Measurements from ENCODE around the gene SUN5. TPM values are rescaled to one million over a fixed set of nuclear protein-coding genes. Genes with fewer than 3 reads are reported as not detected.

SUN5 gene
- total RNA-seq, 1 experiment from 2014 or later = not detected

DNA sequence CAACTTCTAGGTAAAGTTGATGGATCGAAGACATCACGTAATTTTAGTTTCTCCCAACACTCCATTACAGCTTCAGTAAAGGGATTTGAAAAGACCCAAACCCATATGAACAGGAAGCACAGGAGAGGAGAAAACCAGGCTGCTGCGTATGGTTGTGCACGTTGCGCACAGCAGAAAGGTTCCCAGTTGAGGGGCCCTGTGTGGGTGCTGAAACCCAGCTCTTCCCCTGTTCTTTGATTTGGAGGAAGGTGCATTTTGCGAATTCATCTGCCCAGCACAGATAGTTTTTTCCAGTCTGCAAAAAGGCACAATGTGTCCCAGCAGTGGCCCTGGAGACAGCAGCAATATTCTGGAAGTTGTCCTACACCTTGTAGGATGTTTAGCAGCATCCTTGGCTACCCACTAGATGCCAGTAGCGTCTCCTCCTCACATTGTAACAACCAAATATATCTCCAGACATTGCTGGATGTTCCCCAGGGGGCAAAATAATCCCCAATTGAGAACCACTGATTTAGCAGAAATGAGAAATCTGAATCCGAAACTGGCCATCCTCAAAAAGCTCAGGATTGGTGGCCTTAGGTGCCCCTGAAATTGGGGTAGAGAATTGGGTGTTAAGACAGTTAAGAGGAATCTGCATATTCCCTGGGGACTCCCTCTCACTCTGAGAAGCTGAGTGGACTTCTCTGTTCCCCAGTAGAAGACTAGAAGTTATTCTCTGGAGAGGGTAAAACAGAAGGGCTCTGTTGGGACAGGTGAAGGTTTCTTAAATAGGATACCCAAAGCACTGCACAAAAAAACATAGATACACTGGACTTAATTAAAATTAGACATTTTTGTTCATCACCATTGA, 12.2 kb downstream of the SUN5 start:
- POLR2A ChIA-PET = no interaction called here
- CTCF ChIA-PET = no interaction called here

DNA sequence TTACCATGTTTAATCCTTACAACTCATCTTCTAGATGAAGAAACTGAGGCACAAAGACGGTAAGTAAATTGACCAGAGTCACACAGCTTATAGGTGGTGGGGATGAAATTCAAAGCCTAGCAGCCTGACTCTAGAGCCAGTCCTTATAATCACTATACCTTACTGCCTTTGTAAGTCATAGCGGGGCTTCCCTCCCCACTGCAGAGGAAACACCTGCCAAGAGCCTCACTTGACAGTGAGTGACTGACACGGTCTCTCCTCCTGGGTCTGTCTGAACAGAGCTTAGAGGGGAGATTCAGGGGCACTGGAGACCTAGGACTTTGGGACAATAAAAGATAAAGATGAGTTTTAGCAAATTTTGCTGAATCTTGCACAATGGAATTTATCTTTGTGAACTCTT, 12.8 kb downstream of the SUN5 start:
- intact Hi-C loops (cut with micrococcal nuclease; ENCODE audit: unreplicated experiment) = no loop called here
- no peaks in the 10 kb centered on the region for H3K27me3 ChIP-seq (ENCODE audit: control insufficient read depth, insufficient read depth, low read length)
- H3K9me3 ChIP-seq (ENCODE audit: control insufficient read depth, insufficient read depth, low read depth, low read length) = peaks cover 4% of the 10 kb centered on the region; the same call in 1 of the 2 replicates
- BruUV-seq (replicated peaks) = no TSS peak
- H3K36me3 ChIP-seq (ENCODE audit: control insufficient read depth, insufficient read depth, low read length) = no peaks in the 10 kb centered on the region
- POLR2A ChIA-PET = interaction anchor here (1.1 kb wide), 1 partner anchor 86 kb away, joined by 3 read pairs; no protein-coding TSS in a partner anchor
- in situ Hi-C loops (cut with HindIII; ENCODE audit: low pct_unique_long_range_greater_than_20kb, low sequenced_read_pairs) = no loop called here
- ATAC-seq (no peak), DNase-seq (ENCODE audit: low read depth, low spot score) (no peak)
- TF ChIP-seq, protein P1, sequence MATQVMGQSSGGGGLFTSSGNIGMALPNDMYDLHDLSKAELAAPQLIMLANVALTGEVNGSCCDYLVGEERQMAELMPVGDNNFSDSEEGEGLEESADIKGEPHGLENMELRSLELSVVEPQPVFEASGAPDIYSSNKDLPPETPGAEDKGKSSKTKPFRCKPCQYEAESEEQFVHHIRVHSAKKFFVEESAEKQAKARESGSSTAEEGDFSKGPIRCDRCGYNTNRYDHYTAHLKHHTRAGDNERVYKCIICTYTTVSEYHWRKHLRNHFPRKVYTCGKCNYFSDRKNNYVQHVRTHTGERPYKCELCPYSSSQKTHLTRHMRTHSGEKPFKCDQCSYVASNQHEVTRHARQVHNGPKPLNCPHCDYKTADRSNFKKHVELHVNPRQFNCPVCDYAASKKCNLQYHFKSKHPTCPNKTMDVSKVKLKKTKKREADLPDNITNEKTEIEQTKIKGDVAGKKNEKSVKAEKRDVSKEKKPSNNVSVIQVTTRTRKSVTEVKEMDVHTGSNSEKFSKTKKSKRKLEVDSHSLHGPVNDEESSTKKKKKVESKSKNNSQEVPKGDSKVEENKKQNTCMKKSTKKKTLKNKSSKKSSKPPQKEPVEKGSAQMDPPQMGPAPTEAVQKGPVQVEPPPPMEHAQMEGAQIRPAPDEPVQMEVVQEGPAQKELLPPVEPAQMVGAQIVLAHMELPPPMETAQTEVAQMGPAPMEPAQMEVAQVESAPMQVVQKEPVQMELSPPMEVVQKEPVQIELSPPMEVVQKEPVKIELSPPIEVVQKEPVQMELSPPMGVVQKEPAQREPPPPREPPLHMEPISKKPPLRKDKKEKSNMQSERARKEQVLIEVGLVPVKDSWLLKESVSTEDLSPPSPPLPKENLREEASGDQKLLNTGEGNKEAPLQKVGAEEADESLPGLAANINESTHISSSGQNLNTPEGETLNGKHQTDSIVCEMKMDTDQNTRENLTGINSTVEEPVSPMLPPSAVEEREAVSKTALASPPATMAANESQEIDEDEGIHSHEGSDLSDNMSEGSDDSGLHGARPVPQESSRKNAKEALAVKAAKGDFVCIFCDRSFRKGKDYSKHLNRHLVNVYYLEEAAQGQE (IDR thresholded peaks at IDR 0.05; ENCODE audit: insufficient read depth in 1 of 2, low read depth in 2 of 2, low read length in 1 of 2) = no peak
- TF ChIP-seq TCF7L2 (IDR thresholded peaks at IDR 0.05; ENCODE audit: low read depth, low read length) (no peak), SIN3A (IDR thresholded peaks at IDR 0.05; ENCODE audit: borderline replicate concordance, insufficient read depth, low read depth, low read length) (no peak), POLR2AphosphoS5 (IDR thresholded peaks at IDR 0.05; ENCODE audit: low read depth, low read length) (no peak)
- TF ChIP-seq, protein P2, sequence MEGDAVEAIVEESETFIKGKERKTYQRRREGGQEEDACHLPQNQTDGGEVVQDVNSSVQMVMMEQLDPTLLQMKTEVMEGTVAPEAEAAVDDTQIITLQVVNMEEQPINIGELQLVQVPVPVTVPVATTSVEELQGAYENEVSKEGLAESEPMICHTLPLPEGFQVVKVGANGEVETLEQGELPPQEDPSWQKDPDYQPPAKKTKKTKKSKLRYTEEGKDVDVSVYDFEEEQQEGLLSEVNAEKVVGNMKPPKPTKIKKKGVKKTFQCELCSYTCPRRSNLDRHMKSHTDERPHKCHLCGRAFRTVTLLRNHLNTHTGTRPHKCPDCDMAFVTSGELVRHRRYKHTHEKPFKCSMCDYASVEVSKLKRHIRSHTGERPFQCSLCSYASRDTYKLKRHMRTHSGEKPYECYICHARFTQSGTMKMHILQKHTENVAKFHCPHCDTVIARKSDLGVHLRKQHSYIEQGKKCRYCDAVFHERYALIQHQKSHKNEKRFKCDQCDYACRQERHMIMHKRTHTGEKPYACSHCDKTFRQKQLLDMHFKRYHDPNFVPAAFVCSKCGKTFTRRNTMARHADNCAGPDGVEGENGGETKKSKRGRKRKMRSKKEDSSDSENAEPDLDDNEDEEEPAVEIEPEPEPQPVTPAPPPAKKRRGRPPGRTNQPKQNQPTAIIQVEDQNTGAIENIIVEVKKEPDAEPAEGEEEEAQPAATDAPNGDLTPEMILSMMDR (IDR thresholded peaks at IDR 0.05) = no peak
- H3K4me3 ChIP-seq (ENCODE audit: low read depth in 2 of 2, low read length in 2 of 2) = no peak overlapping the region
- no peaks in the 10 kb centered on the region for H3K4me1 ChIP-seq (ENCODE audit: control insufficient read depth, insufficient read depth, low read length)
- H3K27ac ChIP-seq (ENCODE audit: low read length) = no peak overlapping the region
- CTCF ChIA-PET = no interaction called here

More for the DNA sequence above, 12.2 kb downstream of the SUN5 start:
- DNase-seq (ENCODE audit: low read depth, low spot score) = no peak
- no peak for ATAC-seq
- H3K4me1 ChIP-seq (ENCODE audit: control insufficient read depth, insufficient read depth, low read length) = no peaks in the 10 kb centered on the region
- BruUV-seq (replicated peaks) = no TSS peak
- H3K27me3 ChIP-seq (ENCODE audit: control insufficient read depth, insufficient read depth, low read length) = peaks cover 1% of the 10 kb centered on the region; the same call in 1 of the 2 replicates
- in situ Hi-C loops (cut with HindIII; ENCODE audit: low pct_unique_long_range_greater_than_20kb, low sequenced_read_pairs) (no loop called here), intact Hi-C loops (cut with micrococcal nuclease; ENCODE audit: unreplicated experiment) (no loop called here)
- H3K27ac ChIP-seq (ENCODE audit: low read length) = no peak overlapping the region
- no peak for TF ChIP-seq SIN3A (IDR thresholded peaks at IDR 0.05; ENCODE audit: borderline replicate concordance, insufficient read depth, low read depth, low read length)
- H3K4me3 ChIP-seq (ENCODE audit: low read depth in 2 of 2, low read length in 2 of 2) = no peak overlapping the region
- peaks cover 4% of the 10 kb centered on the region; the same call in 1 of the 2 replicates for H3K9me3 ChIP-seq (ENCODE audit: control insufficient read depth, insufficient read depth, low read depth, low read length)
- no peaks in the 10 kb centered on the region for H3K36me3 ChIP-seq (ENCODE audit: control insufficient read depth, insufficient read depth, low read length)

DNA sequence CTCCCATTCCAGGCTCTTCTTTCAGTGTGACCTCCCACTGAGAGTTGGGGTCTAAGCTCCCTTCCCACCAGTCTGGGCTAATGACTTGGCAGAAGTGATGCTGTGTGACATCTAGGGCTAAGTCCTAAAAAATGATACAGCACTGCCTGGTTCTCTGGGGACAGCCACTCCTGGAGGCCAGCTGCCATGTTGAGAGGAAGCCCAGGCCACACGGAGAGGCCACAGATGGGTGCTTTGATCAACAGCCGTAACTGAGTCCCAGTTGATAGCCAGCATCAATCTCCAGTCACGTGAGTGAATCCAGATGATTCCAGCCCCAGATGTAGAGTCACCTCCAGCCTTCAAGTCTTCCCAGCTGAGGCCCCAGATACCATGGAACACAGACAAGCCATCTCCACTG, 13.8 kb downstream of the SUN5 start:
- no peaks in the 10 kb centered on the region for H3K27me3 ChIP-seq (ENCODE audit: control insufficient read depth, insufficient read depth, low read length)
- intact Hi-C loops (cut with micrococcal nuclease; ENCODE audit: unreplicated experiment) (no loop called here), in situ Hi-C loops (cut with HindIII; ENCODE audit: low pct_unique_long_range_greater_than_20kb, low sequenced_read_pairs) (no loop called here)
- CTCF ChIA-PET = no interaction called here
- ATAC-seq = no peak
- POLR2A ChIA-PET = interaction anchor here (1.1 kb wide), 1 partner anchor 87 kb away, joined by 3 read pairs; no protein-coding TSS in a partner anchor
- H3K4me1 ChIP-seq (ENCODE audit: control insufficient read depth, insufficient read depth, low read length) = no peaks in the 10 kb centered on the region
- TF ChIP-seq SIN3A (IDR thresholded peaks at IDR 0.05; ENCODE audit: borderline replicate concordance, insufficient read depth, low read depth, low read length) = no peak
- TF ChIP-seq TCF7L2 (IDR thresholded peaks at IDR 0.05; ENCODE audit: low read depth, low read length) = no peak
- no peak for TF ChIP-seq POLR2AphosphoS5 (IDR thresholded peaks at IDR 0.05; ENCODE audit: low read depth, low read length)
- TF ChIP-seq, protein P1 (IDR thresholded peaks at IDR 0.05; ENCODE audit: insufficient read depth in 1 of 2, low read depth in 2 of 2, low read length in 1 of 2) = no peak
- TF ChIP-seq, protein P2 (IDR thresholded peaks at IDR 0.05) = no peak
- peaks cover 1% of the 10 kb centered on the region; the same call in 1 of the 2 replicates for H3K9me3 ChIP-seq (ENCODE audit: control insufficient read depth, insufficient read depth, low read depth, low read length)
- H3K27ac ChIP-seq (ENCODE audit: low read length) = no peak overlapping the region
- DNase-seq (ENCODE audit: low read depth, low spot score) = no peak
- no peak overlapping the region for H3K4me3 ChIP-seq (ENCODE audit: low read depth in 2 of 2, low read length in 2 of 2)
- H3K36me3 ChIP-seq (ENCODE audit: control insufficient read depth, insufficient read depth, low read length) = no peaks in the 10 kb centered on the region
- BruUV-seq (replicated peaks) = no TSS peak

Measured in Panc1 (cell line).